ENCODE results near the gene TTC31.

TTC31 gene

DNA sequence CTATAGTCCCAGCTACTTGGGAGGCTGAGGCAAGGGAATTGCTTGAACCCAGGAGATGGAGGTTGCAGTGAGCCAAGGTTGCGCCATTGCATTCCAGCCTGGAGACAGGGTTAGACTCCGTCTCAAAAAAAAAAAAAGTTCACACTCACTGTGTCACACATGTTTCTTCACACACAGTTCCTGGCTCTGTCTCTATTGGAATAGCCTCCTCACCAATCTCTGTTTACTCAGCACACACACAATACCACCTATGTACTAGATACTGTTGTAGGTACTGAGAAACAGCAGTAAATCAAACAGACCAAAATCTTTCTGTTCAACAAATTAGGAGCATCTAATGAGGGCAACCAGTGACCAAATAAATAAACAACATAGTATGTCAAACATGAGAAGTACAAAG, 3.3 kb downstream of the TTC31 start:
- Histone ChIP-seq H3K36me3 (ENCODE audit: control insufficient read depth in 5 of 5, insufficient read depth in 5 of 5, low read length in 5 of 5) (peaks cover 3 to 47% (median 22%) of the 10 kb centered on the region in 5 donors), H3K27me3 (ENCODE audit: control insufficient read depth in 5 of 5, insufficient read depth in 4 of 5, low read length in 5 of 5) (no peaks in the 10 kb centered on the region), H3K4me1 (ENCODE audit: control insufficient read depth in 5 of 5, insufficient read depth in 5 of 5, low read length in 5 of 5) (peaks cover 4 to 26% (median 23%) of the 10 kb centered on the region in 5 donors), H3K27ac (ENCODE audit: low read depth, low read length) (no peak overlapping the region), H3K9ac (ENCODE audit: low read length in 5 of 5) (no peak overlapping the region), H3K9me3 (ENCODE audit: control insufficient read depth in 5 of 5, low read length in 5 of 5) (no peaks in the 10 kb centered on the region), H3K4me3 (ENCODE audit: low read depth in 1 of 5, low read length in 5 of 5) (no peak overlapping the region)

DNA sequence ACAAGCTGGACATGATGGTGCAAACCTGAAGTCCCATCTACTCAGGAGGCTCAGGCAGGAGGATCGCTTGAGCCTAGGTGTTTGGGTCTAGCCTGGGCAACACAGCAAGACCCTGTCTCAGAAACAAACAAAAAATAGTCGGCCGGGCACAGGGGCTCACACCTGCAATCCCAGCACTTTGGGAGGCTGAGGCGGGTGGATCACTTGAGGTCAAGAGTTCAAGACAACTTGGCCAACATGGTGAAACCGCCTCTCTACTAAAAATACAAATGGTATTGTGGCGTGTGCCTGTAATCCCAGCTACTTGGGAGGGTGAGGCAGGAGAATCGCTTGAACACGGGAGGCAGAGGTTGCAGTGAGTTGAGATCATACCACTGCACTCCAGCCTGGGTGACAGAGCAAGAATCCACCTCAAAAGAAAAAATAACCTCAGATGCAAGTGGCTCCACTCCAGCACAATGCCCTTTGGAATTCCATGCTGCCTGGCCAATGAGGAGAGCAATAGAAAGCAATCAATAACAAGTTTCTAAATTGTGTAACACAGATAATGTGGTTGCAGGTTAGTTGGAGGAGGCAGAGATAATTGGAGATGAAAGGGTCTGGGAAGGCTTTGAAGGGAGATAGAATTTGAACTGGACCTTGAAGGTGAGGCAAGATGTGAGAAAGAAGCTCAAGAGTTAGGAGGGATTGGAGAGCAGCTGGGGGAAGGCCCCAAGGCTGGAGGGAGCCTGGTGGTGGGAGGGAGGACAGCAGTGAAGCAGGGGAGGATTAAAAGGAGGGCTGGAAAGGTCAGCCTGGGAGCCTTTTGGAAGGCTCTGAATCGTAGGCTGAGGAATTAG, 6.0 kb downstream of the TTC31 start:
- Histone ChIP-seq H3K9me3 (ENCODE audit: control insufficient read depth in 5 of 5, low read length in 5 of 5) (no peaks in the 10 kb centered on the region), H3K27me3 (ENCODE audit: control insufficient read depth in 5 of 5, insufficient read depth in 4 of 5, low read length in 5 of 5) (no peaks in the 10 kb centered on the region), H3K27ac (ENCODE audit: low read depth, low read length) (no peak overlapping the region), H3K36me3 (ENCODE audit: control insufficient read depth in 5 of 5, insufficient read depth in 5 of 5, low read length in 5 of 5) (peaks cover 3 to 74% (median 49%) of the 10 kb centered on the region in 5 donors), H3K4me3 (ENCODE audit: low read depth in 1 of 5, low read length in 5 of 5) (no peak overlapping the region), H3K9ac (ENCODE audit: low read length in 5 of 5) (no peak overlapping the region), H3K4me1 (ENCODE audit: control insufficient read depth in 5 of 5, insufficient read depth in 5 of 5, low read length in 5 of 5) (peaks cover 0 to 4% (median under 1%) of the 10 kb centered on the region in 5 donors)

DNA sequence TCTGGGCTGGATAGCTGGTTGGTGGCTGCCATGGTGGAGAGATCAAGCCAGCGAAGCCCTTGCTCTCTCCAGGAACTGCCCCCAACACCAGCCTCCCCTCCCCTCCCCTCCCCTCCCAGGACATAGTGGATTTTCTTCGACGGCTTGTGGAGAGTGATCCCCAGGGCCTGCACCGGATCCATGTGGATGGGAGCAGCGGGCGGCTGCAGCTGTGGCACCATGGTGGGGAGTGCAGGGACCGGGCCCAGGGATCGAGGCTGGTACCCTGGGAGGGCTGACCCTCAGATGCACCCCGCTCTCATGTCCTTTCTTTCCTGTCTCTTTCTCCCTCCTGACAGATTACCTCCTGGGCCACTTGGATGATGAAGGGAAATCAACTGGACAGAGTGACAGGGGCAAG, 7.0 kb downstream of the TTC31 start:
- H3K9me3 ChIP-seq (ENCODE audit: control insufficient read depth in 5 of 5, low read length in 5 of 5) = no peaks in the 10 kb centered on the region
- no peak overlapping the region for H3K9ac ChIP-seq (ENCODE audit: low read length in 5 of 5)
- no peaks in the 10 kb centered on the region for H3K4me1 ChIP-seq (ENCODE audit: control insufficient read depth in 5 of 5, insufficient read depth in 5 of 5, low read length in 5 of 5)
- H3K4me3 ChIP-seq (ENCODE audit: low read depth in 1 of 5, low read length in 5 of 5) = no peak overlapping the region
- no peak overlapping the region for H3K27ac ChIP-seq (ENCODE audit: low read depth, low read length)
- H3K36me3 ChIP-seq (ENCODE audit: control insufficient read depth in 5 of 5, insufficient read depth in 5 of 5, low read length in 5 of 5) = peaks cover 8 to 81% (median 56%) of the 10 kb centered on the region in 5 donors
- H3K27me3 ChIP-seq (ENCODE audit: control insufficient read depth in 5 of 5, insufficient read depth in 4 of 5, low read length in 5 of 5) = no peaks in the 10 kb centered on the region

DNA sequence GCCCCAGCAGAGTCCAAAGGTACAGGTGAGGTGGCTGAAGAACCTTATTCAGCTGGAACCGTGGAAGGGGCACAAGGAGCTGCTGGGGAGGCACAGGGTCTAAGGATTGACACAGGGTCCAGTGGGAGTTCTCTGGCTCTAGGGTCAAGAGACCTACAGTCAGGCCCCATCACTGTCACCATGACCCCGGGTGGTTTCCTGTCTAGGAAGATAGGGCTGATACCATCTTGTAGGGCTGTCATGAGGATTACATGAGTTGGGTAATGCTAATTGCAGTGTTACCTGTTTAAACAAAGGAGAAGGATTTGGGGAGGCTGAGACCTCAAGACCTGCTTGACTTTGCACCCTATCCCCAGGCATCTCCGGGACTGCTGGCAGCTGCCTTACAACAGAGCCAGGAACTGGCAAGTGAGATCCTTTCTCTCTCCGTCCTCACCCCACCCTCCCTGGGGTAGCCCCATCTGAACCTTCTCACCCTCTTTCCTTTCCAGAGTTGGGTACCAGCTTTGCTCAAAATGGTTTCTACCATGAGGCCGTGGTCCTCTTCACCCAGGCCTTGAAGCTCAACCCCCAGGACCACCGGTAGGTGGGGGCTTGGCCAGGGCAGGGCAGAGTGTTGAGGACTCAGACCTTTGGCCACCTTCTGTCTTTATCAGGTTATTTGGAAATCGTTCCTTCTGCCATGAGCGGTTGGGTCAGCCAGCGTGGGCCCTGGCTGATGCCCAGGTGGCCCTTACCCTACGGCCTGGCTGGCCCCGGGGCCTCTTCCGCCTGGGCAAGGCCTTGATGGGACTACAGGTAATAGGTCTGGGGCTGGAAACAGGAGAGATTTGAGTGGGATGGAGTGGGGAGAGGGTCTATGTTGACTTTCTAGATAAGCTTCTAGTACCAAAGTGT, 9.0 kb downstream of the TTC31 start:
- Histone ChIP-seq H3K9me3 (ENCODE audit: control insufficient read depth in 5 of 5, low read length in 5 of 5) (no peaks in the 10 kb centered on the region), H3K27me3 (ENCODE audit: control insufficient read depth in 5 of 5, insufficient read depth in 4 of 5, low read length in 5 of 5) (peaks cover 0 to 3% (median 0%) of the 10 kb centered on the region in 5 donors), H3K4me1 (ENCODE audit: control insufficient read depth in 5 of 5, insufficient read depth in 5 of 5, low read length in 5 of 5) (no peaks in the 10 kb centered on the region), H3K27ac (ENCODE audit: low read depth, low read length) (no peak overlapping the region), H3K36me3 (ENCODE audit: control insufficient read depth in 5 of 5, insufficient read depth in 5 of 5, low read length in 5 of 5) (peaks cover 5 to 68% (median 49%) of the 10 kb centered on the region in 5 donors), H3K4me3 (ENCODE audit: low read depth in 1 of 5, low read length in 5 of 5) (no peak overlapping the region), H3K9ac (ENCODE audit: low read length in 5 of 5) (no peak overlapping the region)

DNA sequence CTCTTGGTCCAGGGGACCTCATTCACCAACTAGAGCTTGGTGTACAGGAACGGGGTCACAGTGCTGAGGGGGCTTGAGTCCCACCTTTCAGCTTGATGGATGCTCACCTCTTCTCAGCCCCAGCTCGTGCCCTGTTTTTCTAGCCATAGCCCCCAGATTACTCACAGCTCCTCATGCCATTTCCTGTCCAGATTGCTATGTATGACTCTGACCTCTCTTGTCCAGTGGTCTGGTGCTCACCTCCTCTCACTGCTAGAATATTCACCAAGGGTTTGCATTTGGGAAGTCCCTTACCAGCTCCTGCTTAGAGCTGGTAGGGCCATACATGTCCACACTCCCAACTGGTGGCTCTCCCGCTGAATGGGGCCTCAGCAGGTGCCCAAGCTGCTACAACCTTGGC, 10.7 kb downstream of the TTC31 start:
- Histone ChIP-seq H3K4me1 (ENCODE audit: control insufficient read depth in 5 of 5, insufficient read depth in 5 of 5, low read length in 5 of 5) (peaks cover 0 to 14% (median 11%) of the 10 kb centered on the region in 5 donors), H3K27me3 (ENCODE audit: control insufficient read depth in 5 of 5, insufficient read depth in 4 of 5, low read length in 5 of 5) (peaks cover 13 to 17% (median 15%) of the 10 kb centered on the region in 5 donors), H3K36me3 (ENCODE audit: control insufficient read depth in 5 of 5, insufficient read depth in 5 of 5, low read length in 5 of 5) (peaks cover 5 to 57% (median 46%) of the 10 kb centered on the region in 5 donors), H3K4me3 (ENCODE audit: low read depth in 1 of 5, low read length in 5 of 5) (no peak overlapping the region), H3K9me3 (ENCODE audit: control insufficient read depth in 5 of 5, low read length in 5 of 5) (no peaks in the 10 kb centered on the region), H3K9ac (ENCODE audit: low read length in 5 of 5) (no peak overlapping the region), H3K27ac (ENCODE audit: low read depth, low read length) (no peak overlapping the region)

DNA sequence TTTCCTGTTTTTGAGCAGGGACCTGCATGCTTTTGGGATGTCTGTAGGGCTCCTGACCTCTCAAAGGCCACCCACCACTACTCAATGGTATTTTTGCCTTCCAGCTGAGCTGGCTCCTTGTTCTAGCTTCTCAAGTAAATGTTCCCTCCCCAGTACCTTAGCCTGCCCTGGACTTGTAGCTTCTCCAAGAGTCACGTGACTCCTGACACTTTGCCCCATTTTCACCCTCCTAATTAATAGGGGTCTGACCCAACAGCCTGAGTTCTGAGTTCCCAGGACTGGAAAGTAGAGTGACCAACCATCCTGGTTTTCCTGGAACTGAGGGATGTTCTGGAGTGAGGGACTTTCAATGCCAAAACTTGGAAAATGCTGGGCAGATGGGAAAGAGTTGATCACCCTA, 12.6 kb downstream of the TTC31 start:
- Histone ChIP-seq H3K4me1 (ENCODE audit: control insufficient read depth in 5 of 5, insufficient read depth in 5 of 5, low read length in 5 of 5) (peaks cover 0 to 28% (median 22%) of the 10 kb centered on the region in 5 donors), H3K4me3 (ENCODE audit: low read depth in 1 of 5, low read length in 5 of 5) (no peak overlapping the region), H3K36me3 (ENCODE audit: control insufficient read depth in 5 of 5, insufficient read depth in 5 of 5, low read length in 5 of 5) (peaks cover 5 to 42% (median 41%) of the 10 kb centered on the region in 5 donors), H3K9me3 (ENCODE audit: control insufficient read depth in 5 of 5, low read length in 5 of 5) (no peaks in the 10 kb centered on the region), H3K9ac (ENCODE audit: low read length in 5 of 5) (no peak overlapping the region), H3K27me3 (ENCODE audit: control insufficient read depth in 5 of 5, insufficient read depth in 4 of 5, low read length in 5 of 5) (peaks cover 30 to 34% (median 34%) of the 10 kb centered on the region in 5 donors), H3K27ac (ENCODE audit: low read depth, low read length) (no peak overlapping the region)

DNA sequence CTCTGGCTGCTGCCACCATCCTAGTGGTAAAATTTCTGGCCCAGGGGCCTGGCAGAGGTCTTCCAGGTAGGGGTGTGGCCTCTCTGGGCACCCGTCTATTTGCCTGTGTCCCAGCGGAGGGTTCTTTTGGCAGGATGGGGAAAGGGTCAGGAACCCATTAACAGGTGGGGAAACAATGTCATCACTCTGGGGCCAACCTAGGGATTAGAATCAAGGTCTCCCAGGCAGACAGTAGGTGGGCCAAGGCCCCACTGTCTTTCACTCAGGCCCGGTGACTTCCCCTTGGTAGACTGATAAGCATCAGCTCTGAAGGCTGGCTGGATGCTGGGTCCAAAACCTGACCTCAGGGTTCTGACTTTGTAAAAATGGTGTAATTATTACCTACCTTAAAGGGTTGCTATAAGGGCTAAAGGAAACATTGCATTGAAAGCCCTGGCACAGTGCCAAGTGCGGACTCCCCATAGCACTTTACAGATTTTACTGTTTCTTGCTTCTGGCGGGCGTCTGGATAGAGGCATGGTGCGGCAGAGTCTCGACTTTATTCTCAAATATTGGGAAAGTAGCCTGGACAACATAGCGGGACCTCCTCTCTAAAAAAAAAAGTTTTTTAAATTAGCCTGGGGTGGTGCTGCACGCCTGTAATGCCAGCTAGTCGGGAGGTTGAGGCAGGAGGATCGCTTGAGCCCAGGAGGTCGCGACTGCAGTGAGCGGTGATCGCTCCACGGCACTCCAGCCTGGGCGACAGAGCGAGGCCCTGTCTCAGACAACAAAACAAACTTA, 14.3 kb downstream of the TTC31 start:
- H3K36me3 ChIP-seq (ENCODE audit: control insufficient read depth in 5 of 5, insufficient read depth in 5 of 5, low read length in 5 of 5) = peaks cover 5 to 25% (median 23%) of the 10 kb centered on the region in 5 donors
- H3K9ac ChIP-seq (ENCODE audit: low read length in 5 of 5) = no peak overlapping the region
- H3K27me3 ChIP-seq (ENCODE audit: control insufficient read depth in 5 of 5, insufficient read depth in 4 of 5, low read length in 5 of 5) = peaks cover 31 to 46% (median 39%) of the 10 kb centered on the region in 5 donors
- H3K4me3 ChIP-seq (ENCODE audit: low read depth in 1 of 5, low read length in 5 of 5) = peak overlapping the region in 2 of 5 donors; percentile 52 to 56
- no peaks in the 10 kb centered on the region for H3K9me3 ChIP-seq (ENCODE audit: control insufficient read depth in 5 of 5, low read length in 5 of 5)
- H3K4me1 ChIP-seq (ENCODE audit: control insufficient read depth in 5 of 5, insufficient read depth in 5 of 5, low read length in 5 of 5) = peaks cover 0 to 33% (median 28%) of the 10 kb centered on the region in 5 donors
- H3K27ac ChIP-seq (ENCODE audit: low read depth, low read length) = no peak overlapping the region

DNA sequence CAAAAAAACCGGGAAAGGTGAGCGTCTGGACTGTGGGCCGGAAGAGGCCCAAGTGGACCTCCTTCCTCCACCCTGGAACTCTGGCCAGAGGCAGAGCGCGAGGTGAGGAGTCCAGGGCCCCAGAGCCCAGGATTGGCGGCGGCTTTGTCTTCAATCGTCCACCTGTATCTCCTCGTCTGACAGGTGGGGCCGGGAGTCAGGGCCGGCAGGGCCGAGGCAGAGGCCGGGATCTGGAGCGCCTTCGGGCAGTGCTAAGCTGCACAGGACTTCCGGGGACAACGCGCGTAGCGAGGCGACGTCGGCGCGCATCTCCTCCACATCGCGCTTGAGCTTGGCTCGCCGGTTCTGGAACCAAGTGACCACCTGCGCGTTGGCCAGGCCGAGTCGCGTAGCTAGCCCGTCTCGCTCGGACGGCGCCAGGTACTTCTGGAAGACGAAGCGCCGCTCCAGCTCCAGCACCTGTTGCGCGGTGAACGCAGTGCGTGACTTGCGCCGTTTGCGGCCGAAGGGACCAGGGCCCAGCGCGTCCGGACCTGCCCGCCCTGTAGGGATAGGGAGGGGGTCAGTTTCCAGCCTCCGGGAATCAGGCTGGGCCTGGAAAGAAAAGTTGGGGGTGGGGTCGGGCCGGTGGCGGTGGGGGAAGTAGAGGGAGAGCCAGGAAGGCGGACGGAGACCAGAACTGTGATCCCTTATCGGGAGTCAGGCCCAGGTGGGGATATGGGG, 15.1 kb downstream of the TTC31 start:
- Histone ChIP-seq H3K9me3 (ENCODE audit: control insufficient read depth in 5 of 5, low read length in 5 of 5) (no peaks in the 10 kb centered on the region), H3K27ac (ENCODE audit: low read depth, low read length) (no peak overlapping the region), H3K9ac (ENCODE audit: low read length in 5 of 5) (peak overlapping the region in 1 of 5 donors; percentile 11), H3K36me3 (ENCODE audit: control insufficient read depth in 5 of 5, insufficient read depth in 5 of 5, low read length in 5 of 5) (peaks cover 5 to 17% (median 16%) of the 10 kb centered on the region in 5 donors), H3K27me3 (ENCODE audit: control insufficient read depth in 5 of 5, insufficient read depth in 4 of 5, low read length in 5 of 5) (peaks cover 31 to 52% (median 39%) of the 10 kb centered on the region in 5 donors), H3K4me3 (ENCODE audit: low read depth in 1 of 5, low read length in 5 of 5) (peak overlapping the region in 3 of 5 donors; percentile 50 to 56 (median 52)), H3K4me1 (ENCODE audit: control insufficient read depth in 5 of 5, insufficient read depth in 5 of 5, low read length in 5 of 5) (peaks cover 0 to 40% (median 35%) of the 10 kb centered on the region in 5 donors)
